Ishikawa (cell line): ENCODE measurements around the gene IKBIP.

Experiments
- EGR1 ChIP-seq: IDR thresholded peaks from 2 replicates; pipeline ENCODE4 v1.6.1; 2012
- EP300 ChIP-seq: IDR thresholded peaks from 2 replicates; pipeline ENCODE4 v1.6.1; 2012; ENCODE audit warnings: borderline replicate concordance
- FOXM1 ChIP-seq: IDR thresholded peaks from 2 replicates; pipeline ENCODE4 v1.6.1; 2012; ENCODE audit warnings: low read depth, borderline replicate concordance
- MAX ChIP-seq: IDR thresholded peaks from 2 replicates; pipeline ENCODE4 v1.6.1; 2012
- NFIC ChIP-seq: IDR thresholded peaks from 2 replicates; pipeline ENCODE4 v1.6.1; 2012
- RAD21 ChIP-seq: IDR thresholded peaks from 2 replicates; pipeline ENCODE4 v1.6.1; 2012; ENCODE audit warnings: low read depth
- REST ChIP-seq: IDR thresholded peaks from 2 replicates; pipeline ENCODE4 v1.6.1; 2012; ENCODE audit warnings: low read depth, mild to moderate bottlenecking
- TAF1 ChIP-seq: IDR thresholded peaks from 2 replicates; pipeline ENCODE4 v1.6.1; 2012; ENCODE audit warnings: low read depth, mild to moderate bottlenecking
- TCF12 ChIP-seq: IDR thresholded peaks from 2 replicates; pipeline ENCODE4 v1.6.1; 2012; ENCODE audit warnings: low read depth
- TEAD4 ChIP-seq: IDR thresholded peaks from 2 replicates; pipeline ENCODE4 v1.6.1; 2012
- USF1 ChIP-seq: IDR thresholded peaks from 2 replicates; pipeline ENCODE4 v1.6.1; 2012
- YY1 ChIP-seq: IDR thresholded peaks from 2 replicates; pipeline ENCODE4 v1.6.1; 2012; ENCODE audit warnings: low read depth

GRCh38 chr12:98578392-98578791 is 66.2 kb downstream of the IKBIP start:
- TF ChIP-seq FOXM1, result no peak
- no peak for TF ChIP-seq RAD21
- no peak for TF ChIP-seq TAF1
- no peak for TF ChIP-seq EP300
- TF ChIP-seq REST, result no peak
- TF ChIP-seq TEAD4, result no peak
- no peak for TF ChIP-seq YY1
- TF ChIP-seq USF1, result no peak
- TF ChIP-seq NFIC, result no peak
- no peak for TF ChIP-seq EGR1
- TF ChIP-seq MAX, result no peak
- no peak for TF ChIP-seq TCF12
